Gastroesophageal sphincter (tissue), 3 donors: ENCODE measurements around the gene SNX5.
A peak's percentile ranks its signal among the peaks of the same experiment; 100 is the strongest.

Source experiments
- EP300 ChIP-seq: sonication (generic); formaldehyde crosslinking; IDR thresholded peaks from one replicate; pipeline ENCODE4 v1.6.1; 2017; ENCODE audit warnings: antibody characterized with exemption, mild to moderate bottlenecking
- POLR2A ChIP-seq, 2 donors: fragments of 450-650 bp; IDR thresholded peaks; one replicate each; pipeline ENCODE4 v1.6.1; 2017; ENCODE audit warnings: antibody characterized with exemption in 2 of 2, mild to moderate bottlenecking in 2 of 2, moderate library complexity in 1 of 2
- POLR2AphosphoS5 ChIP-seq: sonication (generic); formaldehyde crosslinking; IDR thresholded peaks from one replicate; pipeline ENCODE4 v1.6.1; 2017; ENCODE audit warnings: antibody characterized with exemption
- TF ChIP-seq, protein P1 (sequence below), 4 experiments: fragments of 200-600 bp in 2 of 4; fragments of 450-650 bp in 2 of 4; sonication (generic) in 1 of 4; IDR thresholded peaks; one replicate each; pipeline ENCODE4 v1.5.1; 2017 to 2019; ENCODE audit warnings: antibody characterized with exemption in 4 of 4, mild to moderate bottlenecking in 2 of 4, moderate library complexity in 2 of 4

DNA sequence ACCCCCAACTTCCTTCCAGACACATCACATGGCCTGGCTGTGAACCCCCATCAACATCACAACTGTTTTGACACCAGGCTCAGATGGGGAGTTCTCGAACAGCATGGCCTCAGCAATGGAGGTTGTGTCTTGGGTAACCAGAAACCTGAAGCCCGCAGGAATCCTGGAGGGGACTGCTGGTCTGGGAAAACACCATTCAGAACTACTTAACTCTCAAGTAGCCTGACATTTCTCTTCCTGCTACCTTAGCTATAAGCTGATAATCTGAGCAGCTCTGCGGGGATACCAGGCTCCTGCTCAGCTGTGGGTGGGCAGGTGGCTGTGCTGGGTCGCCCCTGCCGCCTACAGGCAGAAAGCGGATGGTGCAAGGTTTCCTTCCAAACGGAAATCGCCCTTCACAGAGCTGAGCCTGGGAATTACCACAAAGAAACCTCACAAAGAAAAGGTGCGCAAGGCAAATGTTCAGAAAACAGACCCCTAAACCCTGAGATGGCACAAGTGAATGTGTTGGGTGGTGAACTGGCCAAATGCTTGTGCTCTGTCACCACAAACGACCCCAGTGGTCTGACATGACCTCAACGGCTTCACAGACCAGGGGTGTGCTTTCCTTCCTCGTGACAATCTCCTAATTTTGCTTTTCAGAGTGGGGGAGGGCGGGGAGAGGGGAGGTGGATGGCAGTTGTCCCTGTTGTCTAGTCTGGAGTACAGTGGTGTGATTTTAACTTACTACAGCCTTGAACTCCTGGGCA, 29.5 kb downstream of the SNX5 start:
- TF ChIP-seq, protein P1, sequence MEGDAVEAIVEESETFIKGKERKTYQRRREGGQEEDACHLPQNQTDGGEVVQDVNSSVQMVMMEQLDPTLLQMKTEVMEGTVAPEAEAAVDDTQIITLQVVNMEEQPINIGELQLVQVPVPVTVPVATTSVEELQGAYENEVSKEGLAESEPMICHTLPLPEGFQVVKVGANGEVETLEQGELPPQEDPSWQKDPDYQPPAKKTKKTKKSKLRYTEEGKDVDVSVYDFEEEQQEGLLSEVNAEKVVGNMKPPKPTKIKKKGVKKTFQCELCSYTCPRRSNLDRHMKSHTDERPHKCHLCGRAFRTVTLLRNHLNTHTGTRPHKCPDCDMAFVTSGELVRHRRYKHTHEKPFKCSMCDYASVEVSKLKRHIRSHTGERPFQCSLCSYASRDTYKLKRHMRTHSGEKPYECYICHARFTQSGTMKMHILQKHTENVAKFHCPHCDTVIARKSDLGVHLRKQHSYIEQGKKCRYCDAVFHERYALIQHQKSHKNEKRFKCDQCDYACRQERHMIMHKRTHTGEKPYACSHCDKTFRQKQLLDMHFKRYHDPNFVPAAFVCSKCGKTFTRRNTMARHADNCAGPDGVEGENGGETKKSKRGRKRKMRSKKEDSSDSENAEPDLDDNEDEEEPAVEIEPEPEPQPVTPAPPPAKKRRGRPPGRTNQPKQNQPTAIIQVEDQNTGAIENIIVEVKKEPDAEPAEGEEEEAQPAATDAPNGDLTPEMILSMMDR (IDR thresholded peaks at IDR 0.05), result peak in 3 of 4 experiments; percentile 83 to 89 (median 88)
- TF ChIP-seq POLR2A (IDR thresholded peaks at IDR 0.05) (no peak), EP300 (no peak), POLR2AphosphoS5 (no peak)
